ENCODE data around the gene LRMDA.

GRCh38 chr10:76007667-76008181, 576.3 kb downstream of the LRMDA start:
- TF ChIP-seq CTCF (IDR thresholded peaks at IDR 0.05; ENCODE audit: control extremely low read depth in 1 of 3, insufficient read depth in 1 of 3, low read depth in 1 of 3, low read length in 3 of 3) = no peak
- no peak for TF ChIP-seq BRCA1 (IDR thresholded peaks at IDR 0.05; ENCODE audit: low read depth, low read length)
- no peak for TF ChIP-seq POLR2A (IDR thresholded peaks at IDR 0.05; ENCODE audit: control extremely low read depth in 1 of 2, low read depth in 2 of 2, low read length in 2 of 2)
- no peak for TF ChIP-seq RNF2 (IDR thresholded peaks at IDR 0.05; ENCODE audit: borderline replicate concordance, low read depth, low read length, missing control alignments, poor library complexity, severe bottlenecking)
- no peak for TF ChIP-seq GABPA (IDR thresholded peaks at IDR 0.05; ENCODE audit: borderline replicate concordance, insufficient read depth, low read length)
- no peak for TF ChIP-seq EZH2 (IDR thresholded peaks at IDR 0.05; ENCODE audit: low read depth, low read length, severe bottlenecking)
- no peak for TF ChIP-seq POLR2AphosphoS5 (IDR thresholded peaks at IDR 0.05; ENCODE audit: low read depth, low read length)
- no peak for TF ChIP-seq ATF2 (IDR thresholded peaks at IDR 0.05; ENCODE audit: low read length)
- no peak for TF ChIP-seq EP300 (IDR thresholded peaks at IDR 0.05; ENCODE audit: borderline replicate concordance in 1 of 2, low read depth in 2 of 2, low read length in 2 of 2)
- no peak for TF ChIP-seq SRF (IDR thresholded peaks at IDR 0.05; ENCODE audit: low read depth, low read length)
- no peak for TF ChIP-seq TAF1 (IDR thresholded peaks at IDR 0.05; ENCODE audit: low read depth, low read length)
- TF ChIP-seq RFX5 (IDR thresholded peaks at IDR 0.05; ENCODE audit: borderline replicate concordance, low read depth, low read length) = no peak
